GM18508 (cell line): ENCODE results near the gene FAM228A.
"Not testable (repeated sequence)": the region's sequence is repeated elsewhere in the genome, so short reads cannot be mapped to it uniquely, and the experiment has no call there.

Source experiments
- ATAC-seq: cut with Tn5 transposase; IDR thresholded peaks from one replicate; pipeline ENCODE4 v1.9.1; 2021; ENCODE audit warnings: moderate number of reproducible peaks; ENCODE audit not compliant: insufficient read depth, unreplicated experiment

The FAM228A gene

GRCh38 chr2:24189551-24189950, 14.7 kb downstream of the FAM228A start:
- no peak for ATAC-seq

DNA sequence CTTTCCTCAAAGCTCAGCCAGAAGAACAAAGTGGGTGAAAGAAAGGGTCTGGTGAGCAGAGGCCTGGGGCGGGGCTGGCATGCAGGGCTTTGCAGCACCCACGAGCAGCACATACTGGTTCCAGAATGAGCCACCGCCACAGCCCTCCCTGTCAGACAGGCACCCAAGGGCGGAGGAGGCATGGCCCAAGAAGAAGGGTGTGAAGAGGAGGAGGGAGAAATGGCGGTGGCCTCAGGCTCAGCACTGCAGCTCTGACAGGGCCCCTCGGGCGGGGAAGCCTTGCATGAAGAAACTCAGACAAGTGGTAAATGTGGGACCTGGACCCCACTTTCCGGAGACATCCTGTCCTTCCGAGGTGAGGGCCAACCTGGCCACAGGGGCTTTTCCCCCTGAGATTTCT, 15.7 kb downstream of the FAM228A start:
- ATAC-seq = no peak

- ATAC-seq = no peak
These were observed 16.3 kb downstream of the FAM228A start for GRCh38 chr2:24191156-24191555.

- no peak for ATAC-seq
These were observed 17.0 kb downstream of the FAM228A start for GRCh38 chr2:24191848-24192247.

DNA sequence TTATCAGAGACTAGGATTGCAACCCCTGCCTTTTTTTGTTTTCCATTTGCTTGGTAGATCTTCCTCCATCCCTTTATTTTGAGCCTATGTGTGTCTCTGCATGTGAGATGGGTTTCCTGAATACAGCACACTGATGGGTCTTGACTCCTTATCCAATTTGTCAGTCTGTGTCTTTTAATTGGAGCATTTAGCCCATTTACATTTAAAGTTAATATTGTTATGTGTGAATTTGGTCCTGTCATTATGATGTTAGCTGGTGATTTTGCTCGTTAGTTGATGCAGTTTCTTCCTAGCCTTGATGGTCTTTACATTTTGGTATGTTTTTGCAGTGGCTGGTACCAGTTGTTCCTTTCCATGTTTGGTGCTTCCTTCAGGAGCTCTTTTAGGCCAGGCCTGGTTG, 22.4 kb downstream of the FAM228A start:
- ATAC-seq = not testable (repeated sequence)

- no peak for ATAC-seq
These were observed 25.2 kb downstream of the FAM228A start for GRCh38 chr2:24199968-24200590.

- ATAC-seq = no peak
These were observed 25.9 kb downstream of the FAM228A start for GRCh38 chr2:24200799-24201198.

- no peak for ATAC-seq
These were observed 28.4 kb downstream of the FAM228A start for GRCh38 chr2:24203029-24203786.

DNA sequence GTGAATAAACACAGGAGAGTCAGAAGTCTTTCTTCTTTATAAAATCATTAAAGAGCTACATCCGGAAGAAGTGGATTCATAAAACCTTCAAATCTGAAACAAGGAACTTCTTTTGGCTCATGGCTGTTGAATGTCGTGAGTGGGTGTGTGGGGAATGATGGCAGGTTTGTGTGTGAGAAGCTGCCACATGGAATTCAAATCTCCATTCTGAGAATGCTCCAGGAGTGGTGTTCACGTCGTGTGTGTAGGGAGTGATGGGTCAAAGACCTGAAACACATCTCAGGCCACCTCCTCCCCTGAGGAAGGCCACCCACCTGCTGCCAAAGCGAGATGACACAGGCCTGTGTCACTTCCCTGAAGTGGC, 28.9 kb downstream of the FAM228A start:
- ATAC-seq = no peak

DNA sequence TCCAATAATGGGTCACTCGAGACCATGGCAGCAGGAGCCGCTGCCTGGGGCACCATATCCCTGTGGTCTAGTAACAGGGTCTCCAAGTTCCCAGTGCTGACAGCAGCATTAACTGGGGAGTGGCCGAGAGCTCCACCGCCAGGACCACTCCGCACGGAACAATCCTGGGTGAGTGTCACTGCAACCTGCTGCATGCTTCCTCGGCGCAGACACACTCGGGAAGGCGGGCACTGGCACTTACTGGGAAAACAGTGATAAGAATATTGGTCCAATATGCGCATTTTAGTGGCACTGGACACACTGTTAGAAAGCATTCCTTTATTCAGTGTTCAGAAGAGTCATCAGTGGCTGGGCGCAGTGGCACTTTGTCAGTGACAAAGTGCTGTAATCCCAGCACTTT, 29.7 kb downstream of the FAM228A start:
- ATAC-seq = no peak

GRCh38 chr2:24205131-24205530, 30.3 kb downstream of the FAM228A start:
- no peak for ATAC-seq

- ATAC-seq = no peak
These were observed 31.4 kb downstream of the FAM228A start for GRCh38 chr2:24206242-24206641.

GRCh38 chr2:24206714-24207113, 31.9 kb downstream of the FAM228A start:
- ATAC-seq = no peak

DNA sequence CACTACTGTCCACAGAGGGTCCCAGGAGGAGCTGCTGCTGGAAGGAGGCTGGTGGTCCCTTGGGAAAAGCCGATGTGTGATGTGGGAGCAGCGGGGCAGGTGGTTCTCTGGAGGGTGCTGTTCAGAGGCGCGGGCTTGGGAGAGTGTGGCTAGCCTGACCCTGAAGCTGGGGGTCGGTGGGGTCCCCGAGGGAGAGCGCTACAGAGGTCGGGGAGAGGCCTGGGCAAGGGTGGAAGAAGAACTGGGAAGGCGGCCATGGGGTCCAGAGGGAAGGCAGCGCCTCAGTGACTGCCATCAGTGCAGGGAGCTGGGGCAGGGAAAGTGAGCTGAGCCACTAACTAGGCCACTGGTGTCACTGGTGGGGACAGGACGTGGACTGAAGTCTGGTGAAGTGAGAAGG, 32.5 kb downstream of the FAM228A start:
- ATAC-seq = no peak

GRCh38 chr2:24208490-24208889, 33.6 kb downstream of the FAM228A start:
- no peak for ATAC-seq

DNA sequence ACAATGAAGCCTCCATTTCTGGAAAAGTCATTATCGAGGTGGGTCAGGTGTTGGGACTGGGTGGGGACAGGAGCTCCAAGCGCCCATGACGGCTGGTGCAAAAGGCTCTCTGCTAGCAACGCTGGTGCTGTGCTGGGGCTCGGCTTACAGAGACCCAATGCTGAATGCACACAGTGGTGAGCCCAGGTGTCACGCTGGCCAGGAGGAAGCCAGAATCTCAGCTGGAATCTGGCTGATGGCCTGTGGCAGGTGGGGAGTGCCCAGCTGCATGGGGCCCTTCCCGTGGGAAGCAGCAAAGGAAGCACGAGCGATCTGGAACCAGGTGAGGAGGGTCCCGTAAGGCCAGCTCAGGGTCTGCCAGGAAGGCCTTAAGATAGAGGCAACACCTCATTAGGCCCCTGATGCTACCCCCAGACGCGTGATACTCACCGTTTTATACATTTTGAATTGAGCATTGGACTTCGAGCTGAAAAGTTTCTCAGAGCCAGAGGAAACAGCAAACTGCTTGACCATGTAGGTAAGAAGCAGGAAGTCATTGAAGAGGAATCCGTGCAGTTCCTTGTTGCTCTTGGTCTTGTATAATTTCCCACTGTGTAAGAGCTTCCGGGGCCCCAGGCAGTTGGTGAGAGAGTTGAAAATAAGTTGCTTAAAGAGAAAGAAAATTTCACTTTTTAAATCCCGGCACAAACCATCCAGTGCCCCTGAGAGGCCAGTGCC, 34.7 kb downstream of the FAM228A start:
- ATAC-seq = no peak

DNA sequence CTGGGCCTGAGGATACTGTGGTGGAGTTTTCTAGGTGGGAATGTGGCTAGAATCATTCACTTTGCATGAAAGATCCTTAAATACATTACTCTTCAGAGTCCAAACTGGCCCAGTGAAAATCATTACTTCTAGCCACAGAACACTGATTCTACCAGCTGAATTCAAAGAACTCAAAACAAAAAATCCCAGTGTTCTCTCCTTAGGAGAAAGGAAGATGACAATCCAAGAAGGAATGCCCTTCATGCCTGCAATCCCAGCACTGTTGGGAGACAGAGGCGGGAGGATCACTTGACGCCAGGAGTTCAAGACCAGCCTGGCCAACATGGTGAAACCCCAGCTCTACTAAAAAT, 35.2 kb downstream of the FAM228A start:
- ATAC-seq = no peak

DNA sequence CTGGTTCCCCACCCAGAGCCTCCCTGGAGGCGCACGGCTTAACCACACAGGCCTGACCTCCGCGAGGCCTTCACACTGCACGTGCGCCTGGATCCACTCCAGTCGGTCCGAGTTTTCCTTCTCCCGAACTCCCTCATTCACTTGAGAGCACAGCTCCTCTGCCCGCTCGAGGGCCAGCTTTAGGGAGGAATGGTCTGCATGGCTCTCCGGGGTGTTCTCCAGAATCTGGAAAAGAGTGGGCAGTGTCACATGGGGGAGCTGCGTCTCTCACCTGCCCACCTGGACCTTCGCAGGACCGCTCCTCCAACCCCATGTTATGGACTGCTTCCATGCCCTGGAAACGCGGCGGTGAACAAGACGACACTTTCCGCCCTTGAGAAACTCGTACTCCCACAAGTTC, 35.9 kb downstream of the FAM228A start:
- no peak for ATAC-seq

GRCh38 chr2:24211408-24211807, 36.6 kb downstream of the FAM228A start:
- no peak for ATAC-seq

DNA sequence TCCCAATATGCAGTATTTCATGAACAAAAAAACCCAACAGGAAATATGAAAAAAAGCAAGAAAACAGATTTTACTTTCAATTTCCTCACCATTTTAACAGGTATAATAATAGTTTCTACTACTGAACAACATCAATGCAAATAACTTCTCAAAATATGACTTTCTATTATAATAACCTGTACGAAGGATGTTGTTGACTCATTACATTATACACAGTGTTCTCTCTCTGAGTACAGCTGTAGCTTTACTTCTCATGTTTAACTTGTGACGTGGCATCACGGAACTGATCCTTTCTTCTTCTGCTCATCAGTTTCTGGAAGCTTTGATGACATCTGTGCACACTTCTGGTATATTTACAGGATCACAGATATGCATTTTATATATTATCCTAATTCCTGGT, 40.0 kb downstream of the FAM228A start:
- peak; percentile 79 for ATAC-seq

DNA sequence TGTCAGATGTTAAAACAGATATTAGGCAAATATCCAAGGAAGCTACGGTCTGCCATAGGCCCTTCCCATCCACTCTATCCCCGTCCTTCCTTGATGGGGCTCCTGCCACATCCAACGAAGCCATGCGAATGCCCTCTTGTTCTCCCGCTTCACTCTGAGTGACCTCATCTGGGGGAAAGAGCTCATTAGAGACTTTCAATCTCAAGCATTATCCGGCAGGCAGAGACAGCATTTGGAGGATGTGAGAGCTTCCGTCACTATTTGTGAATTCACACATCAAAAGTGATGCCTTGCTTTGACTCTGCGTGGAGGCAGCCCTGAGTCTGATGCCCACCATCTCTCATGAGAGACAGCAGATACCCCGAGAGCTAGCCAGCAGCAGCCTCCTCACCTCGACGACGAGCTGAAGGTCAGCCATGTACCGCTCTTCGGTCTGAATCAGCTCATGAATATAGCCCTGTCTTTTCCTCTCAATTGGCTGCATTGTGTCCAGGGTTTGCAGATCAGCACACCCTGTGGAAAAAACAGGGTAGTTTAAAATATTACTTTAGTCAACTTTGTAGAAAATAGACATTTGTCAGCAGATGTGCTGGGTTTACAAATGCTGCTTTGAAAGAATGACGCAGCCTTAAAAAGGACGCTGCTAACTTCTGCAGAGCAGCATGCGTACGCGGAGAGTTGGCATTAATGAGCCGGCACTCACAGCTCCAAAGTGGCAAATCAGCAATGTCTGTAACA, 45.9 kb downstream of the FAM228A start:
- ATAC-seq = no peak
